HG02981 (cell line): ENCODE measurements around the gene TBX3.

Experiments
- ATAC-seq: cut with Tn5 transposase; IDR thresholded peaks from one replicate; pipeline ENCODE4 v1.9.1; 2021; ENCODE audit warnings: mild to moderate bottlenecking, moderate library complexity; ENCODE audit not compliant: unreplicated experiment

The TBX3 gene

DNA sequence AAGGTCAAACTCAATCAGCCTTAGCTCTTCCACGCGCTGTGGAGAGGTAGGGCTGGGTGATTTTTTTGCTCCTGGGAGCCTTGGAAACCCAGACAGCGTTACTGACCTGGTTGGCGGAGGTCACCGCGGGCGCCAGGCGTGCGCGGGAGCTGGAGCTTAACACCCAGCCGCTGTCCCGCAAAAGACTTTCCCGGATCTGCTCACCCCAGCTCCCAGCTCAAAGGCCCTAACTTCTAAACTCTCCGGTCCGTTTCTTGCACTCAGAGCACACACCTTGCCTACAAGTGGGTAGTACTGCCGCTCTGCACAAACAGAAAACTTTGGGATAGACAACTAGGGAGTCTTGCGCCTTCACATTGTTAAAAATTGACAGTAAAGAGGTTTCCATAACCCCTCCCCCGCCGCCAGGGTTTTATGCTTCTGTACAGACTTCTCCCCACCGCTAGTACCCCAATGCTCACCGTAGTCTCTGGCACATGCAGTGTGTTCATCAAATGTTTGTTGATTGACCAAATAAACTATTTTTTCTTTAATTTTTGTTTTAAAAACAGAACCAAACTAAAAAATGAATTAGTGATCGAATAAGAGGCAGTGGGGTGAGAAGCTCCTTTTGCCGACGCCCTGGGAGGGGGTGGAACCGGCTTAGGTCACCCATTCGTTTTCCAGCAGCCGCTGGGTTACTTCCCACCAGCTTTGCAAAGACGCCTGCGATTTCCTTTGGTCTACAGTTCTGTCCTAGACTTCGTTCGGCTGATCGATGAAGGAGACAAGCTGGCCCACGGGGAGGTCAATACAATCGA, 12.7 kb upstream of the TBX3 start:
- no peak for ATAC-seq

GRCh38 chr12:114695305-114695592, 11.3 kb upstream of the TBX3 start:
- ATAC-seq = no peak

DNA sequence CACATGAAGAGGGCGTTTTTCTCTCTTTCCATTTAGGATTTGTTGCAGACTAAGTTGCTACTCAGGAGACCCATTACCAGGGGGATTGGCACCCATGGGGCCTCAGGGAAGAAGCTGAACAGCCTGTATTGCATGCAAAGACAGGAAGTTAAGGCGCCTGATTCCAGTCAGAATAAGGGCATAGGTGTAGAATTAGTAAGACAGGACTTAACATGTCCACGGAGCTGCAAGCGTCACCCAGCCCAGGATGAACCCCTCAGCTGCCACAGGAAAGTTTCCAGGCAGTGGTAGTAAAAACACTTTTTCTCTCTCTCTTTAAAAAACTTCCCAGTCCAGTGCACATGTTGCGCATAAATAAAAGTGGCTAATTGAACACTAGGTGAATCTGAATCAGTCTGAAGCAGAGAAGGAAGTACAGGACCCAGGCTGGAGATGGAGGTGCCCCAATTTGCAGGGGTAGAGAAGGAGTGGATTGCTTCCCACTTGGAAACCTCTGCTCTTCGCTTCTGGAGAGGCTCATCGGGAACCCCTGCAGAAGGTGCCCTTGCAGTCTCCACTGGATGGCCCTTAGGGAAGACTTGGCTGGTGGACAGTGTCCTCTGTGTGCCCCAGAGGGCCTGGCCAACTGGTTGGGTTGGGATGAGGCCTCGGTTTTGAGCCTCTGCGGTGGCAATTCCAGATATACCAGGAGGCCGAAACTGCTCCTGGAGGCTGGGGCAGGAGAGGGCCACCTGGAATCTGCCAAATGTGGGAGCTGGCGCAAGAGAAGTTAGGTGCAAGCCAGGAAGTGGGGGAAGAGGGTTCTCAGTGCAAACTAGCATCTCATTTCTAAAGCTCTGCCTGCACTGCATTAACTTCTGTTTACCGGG, 10.7 kb upstream of the TBX3 start:
- ATAC-seq = no peak

GRCh38 chr12:114693532-114693931, 9.6 kb upstream of the TBX3 start:
- ATAC-seq = no peak

DNA sequence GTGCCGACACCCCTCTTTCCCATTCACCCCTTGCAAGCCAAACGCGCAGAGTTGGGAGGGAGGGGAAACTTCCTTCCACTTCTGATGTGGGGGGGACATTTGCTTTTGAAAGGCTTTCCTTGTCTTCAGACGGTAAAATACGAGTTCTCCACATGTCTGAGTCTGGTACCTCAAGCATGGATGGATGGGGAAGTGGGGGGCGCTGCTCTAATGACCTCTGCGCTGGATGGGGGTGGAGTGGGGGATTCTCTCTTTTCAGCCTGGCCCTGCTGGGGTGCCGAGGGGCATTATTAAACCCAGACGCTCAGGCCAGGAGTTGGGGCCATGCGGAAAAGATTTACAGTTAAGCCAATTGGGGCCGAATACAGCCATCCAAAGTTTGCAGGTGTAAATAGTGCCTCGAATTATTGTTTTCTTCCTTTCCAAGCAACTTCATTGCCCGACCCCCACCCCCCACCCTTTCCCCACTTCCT, 9.1 kb upstream of the TBX3 start:
- ATAC-seq = no peak

DNA sequence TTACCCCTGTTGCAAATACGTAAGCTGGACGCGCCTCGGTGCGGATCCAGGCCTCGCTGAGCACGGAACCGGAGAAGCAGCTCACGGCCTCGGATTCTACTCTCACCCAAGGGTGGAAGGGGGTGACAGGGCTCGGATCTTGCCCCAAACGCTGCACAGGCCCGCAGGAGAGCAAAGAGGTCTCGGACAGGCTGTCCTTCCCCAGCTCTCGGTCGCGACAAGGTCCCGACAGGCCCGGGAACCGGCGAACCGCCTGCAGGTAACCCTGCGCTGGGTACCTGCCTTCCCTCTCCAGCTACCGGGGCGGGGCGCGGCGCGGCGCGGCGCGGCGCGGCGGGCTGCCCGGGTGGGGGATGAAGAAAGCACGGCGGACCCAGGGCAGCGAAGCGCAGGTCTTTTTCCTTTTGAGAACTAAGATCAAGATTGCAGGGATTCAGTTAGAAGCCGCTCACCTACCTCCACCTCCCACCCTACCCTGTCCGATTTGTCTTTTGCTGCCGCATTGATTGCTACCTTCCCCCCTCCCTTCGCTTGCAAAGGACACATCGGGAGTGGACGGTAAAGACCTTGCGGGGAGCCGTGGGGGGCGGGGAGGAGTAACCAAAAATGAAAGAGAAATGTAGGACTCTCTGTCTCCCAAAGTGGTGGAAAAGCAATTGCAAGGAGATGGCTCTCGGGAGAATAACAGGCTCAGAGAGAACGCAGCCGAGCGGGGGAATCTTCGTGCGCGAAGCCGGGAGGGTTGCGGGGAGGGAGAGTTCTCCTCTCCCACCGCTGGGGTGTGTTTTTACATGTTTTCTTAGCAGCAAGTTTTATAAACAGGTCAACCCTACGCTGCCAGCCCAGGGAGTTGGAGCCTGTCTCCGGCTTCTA, 8.4 kb upstream of the TBX3 start:
- ATAC-seq = no peak

DNA sequence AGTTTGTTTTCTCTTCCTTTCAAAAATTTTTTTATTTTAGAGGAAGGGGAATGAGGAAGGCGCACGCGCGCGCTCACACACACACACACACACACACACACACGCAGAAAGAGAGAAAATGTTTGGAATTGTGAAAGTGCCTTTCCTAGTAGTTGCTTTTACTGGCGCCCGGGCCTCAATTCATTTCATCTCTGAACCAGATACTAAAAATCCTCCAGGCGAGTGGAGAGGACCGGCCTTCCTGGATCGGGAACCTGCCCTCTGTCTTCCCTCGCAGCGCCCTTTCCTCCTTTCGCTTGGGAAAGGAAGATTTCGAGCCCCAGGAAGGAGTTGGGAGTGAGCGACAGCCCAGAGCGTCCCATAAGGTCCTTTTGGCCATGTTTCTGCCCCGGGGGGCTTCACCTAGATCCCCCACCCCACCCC, 7.8 kb upstream of the TBX3 start:
- no peak for ATAC-seq

- ATAC-seq = no peak
These were observed 7.2 kb upstream of the TBX3 start for GRCh38 chr12:114691196-114691595.

DNA sequence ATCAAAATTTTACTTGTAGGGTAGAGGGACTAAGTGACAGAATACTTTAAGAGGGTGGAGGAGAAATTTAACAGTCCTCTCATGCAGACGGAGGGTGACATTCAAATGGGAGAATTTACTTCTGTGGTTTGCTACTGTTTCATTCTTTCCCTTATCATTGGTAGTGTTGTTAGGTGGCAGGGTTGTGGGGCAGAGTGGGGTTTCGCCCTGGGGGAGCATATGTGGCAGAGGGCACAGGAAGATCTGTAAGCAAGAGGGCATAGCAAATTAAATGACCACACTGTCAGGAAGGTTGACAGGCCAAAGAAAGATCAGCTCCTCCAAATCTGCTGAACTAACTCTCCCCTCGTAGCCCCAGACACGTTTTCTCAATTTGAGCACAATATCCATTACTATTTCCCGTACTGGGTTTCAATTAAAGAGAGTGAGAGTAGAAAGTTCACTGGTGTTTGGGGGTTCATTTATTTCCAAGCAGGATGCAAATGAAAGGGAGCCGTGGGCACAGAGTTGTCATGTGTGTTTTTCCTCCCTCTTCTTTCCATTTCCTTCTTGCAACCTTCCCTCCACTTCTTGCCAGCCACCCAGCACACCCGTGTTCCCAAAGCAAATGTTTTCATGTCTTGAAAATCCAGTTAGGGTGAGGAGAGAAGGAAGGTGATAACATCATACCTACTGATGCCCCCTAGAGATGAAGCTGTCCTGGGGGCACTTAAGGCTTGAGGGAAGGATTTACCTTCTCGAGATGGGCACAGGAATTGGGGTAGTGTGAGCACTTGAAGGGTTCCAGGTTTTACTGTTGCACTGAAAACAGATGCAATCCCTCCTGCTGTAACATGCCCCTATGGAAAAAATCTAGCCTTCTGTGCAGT, 6.5 kb upstream of the TBX3 start:
- no peak for ATAC-seq

- no peak for ATAC-seq
These were observed 5.4 kb upstream of the TBX3 start for GRCh38 chr12:114689075-114689994.

DNA sequence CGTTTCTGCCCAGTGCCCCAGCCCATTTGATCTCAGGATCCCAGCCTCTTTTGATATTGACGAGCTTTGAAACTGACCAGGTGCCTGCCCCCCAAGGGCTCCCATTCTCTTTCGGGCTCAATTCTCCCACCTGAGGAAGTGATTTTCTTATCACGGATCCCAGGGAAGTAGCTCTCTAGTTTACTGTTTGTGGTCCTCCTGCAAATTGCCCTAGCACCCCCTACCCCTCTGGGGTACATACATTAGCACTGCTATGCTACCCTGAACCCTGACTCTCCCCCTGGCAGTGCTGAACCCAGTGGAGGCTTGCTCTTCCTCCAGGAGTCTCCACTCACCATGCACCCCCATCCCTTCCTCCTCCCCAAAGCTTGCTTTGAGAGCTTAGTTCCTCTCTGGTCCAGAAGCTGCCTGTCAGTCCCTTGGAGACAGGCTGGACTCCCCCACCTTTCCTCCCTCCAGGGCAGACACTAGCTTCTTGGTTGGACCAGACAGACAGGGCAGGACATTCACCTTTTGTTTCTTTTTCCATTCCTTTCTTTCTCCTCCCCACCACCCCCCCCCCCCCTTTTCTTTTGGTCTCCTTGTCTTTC, 4.4 kb upstream of the TBX3 start:
- ATAC-seq = no peak

DNA sequence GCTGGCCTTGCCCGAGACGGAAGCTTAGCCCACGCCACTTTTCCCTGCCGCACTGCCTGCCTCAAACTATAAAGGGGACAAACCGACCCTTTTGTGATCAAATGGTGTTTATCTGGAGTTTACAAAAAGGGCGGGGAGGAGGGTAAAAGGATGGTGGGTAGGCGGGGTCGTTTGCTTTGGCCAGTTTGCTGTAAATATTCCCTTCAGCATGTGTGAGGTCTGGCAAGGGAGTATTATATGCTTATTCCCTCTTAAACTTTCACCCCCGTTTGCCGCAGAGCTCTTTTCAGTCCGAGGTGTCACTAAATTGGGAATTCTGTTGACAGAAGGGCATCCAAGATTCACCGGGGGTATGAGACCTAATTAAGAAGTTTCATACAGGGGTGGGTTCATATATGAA, 3.8 kb upstream of the TBX3 start:
- no peak for ATAC-seq

- ATAC-seq = no peak
These were observed 3.0 kb upstream of the TBX3 start for GRCh38 chr12:114686773-114687500.

DNA sequence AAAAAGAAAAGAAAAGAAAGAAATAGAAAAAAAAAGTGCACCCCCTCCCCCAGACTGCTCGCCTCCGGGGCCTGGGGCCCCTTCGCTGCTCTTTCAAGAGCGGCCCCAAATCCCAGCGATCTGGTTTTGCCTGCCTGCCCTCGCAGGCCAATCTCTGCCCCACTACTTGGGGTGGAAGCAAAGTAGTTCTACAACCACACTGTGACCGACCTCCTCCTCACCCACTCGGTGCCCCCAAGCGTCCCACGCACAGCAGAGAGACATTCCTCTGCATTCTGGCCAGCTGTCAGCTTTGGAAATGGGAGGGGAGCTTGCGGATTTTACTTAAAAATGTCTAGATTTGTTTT, 2.4 kb upstream of the TBX3 start:
- no peak for ATAC-seq

- ATAC-seq = no peak
These were observed 1.9 kb upstream of the TBX3 start for GRCh38 chr12:114685869-114686268.

- no peak for ATAC-seq
These were observed 1.4 kb upstream of the TBX3 start for GRCh38 chr12:114685320-114685781.

DNA sequence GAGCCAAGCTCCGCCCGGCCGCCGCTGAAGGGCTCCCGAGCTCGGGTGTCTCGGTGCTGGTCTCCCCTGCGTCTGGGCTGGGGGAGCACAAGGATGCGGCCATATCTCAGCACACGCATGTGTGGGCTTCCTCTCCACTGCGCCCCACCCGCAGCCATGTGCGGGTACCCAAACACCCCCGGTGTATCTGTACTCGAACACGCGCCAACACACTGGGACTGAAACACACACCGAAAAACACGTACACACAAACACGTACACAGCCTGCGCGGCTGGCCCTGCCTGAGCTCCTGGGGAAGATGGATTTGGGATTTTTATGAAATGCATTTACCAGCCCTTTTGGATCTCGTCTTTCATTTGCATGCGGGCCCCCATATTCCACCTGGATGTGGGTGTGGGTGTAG, 897 bp upstream of the TBX3 start:
- no peak for ATAC-seq

DNA sequence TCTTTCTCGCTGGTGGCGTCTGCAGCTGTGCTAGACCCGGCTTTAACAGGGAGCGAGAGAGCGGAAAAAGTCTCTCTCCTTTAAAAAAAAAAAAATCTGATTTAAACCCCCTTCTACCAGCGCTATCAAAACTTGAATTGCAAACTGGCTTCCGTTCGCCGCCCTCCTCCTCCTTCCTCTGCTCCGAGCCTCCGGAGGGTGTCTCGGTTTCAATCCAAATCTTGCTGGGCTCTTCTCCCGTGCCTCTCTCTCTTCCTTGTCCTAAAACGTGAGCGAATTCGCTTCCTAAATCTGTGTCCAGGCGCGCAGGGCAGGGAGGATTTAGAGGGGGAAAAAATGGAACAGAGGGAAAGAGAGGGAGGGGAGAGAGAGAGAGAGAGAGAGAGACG, 272 bp downstream of the TBX3 start:
- ATAC-seq = no peak
